Spleen (tissue), 11 donors: ENCODE measurements around the gene ARL14. TPM values are rescaled to one million over a fixed set of nuclear protein-coding genes. Genes with fewer than 3 reads are reported as not detected.
A peak's percentile ranks its signal among the peaks of the same experiment; 100 is the strongest.

Experiments
- DNase-seq: peaks from one replicate; pipeline ENCODE4 v3.0.0-alpha.2; 2020
- H3K27ac ChIP-seq, 8 donors: fragments of 200-600 bp; sonication (generic) in 7 of 8; 1 replicate in 4 of 8; 2 replicates in 4 of 8; pipeline versions ENCODE4 v1.5.0 to v1.8.0; 2016 to 2021; ENCODE audit warnings: inconsistent platforms in 4 of 8, mild to moderate bottlenecking in 4 of 8, moderate library complexity in 1 of 8
- H3K27me3 ChIP-seq, 7 donors: fragments of 200-600 bp; sonication (generic) in 6 of 7; replicated peaks in 1 of 7; 1 replicate in 4 of 7; 2 replicates in 3 of 7; pipeline versions ENCODE4 v1.5.0 to v1.8.0; 2016 to 2021; ENCODE audit warnings: inconsistent platforms in 3 of 7, mild to moderate bottlenecking in 1 of 7
- H3K36me3 ChIP-seq, 6 donors: fragments of 200-600 bp; sonication (generic) in 5 of 6; 1 replicate in 4 of 6; 2 replicates in 2 of 6; pipeline versions ENCODE4 v1.5.0 to v1.8.0; 2016 to 2021; ENCODE audit warnings: inconsistent platforms in 2 of 6
- H3K4me1 ChIP-seq, 6 donors: fragments of 200-600 bp; sonication (generic) in 5 of 6; 1 replicate in 3 of 6; 2 replicates in 3 of 6; pipeline versions ENCODE4 v1.5.0 to v1.8.0; 2016 to 2021; ENCODE audit warnings: inconsistent platforms in 3 of 6
- H3K4me3 ChIP-seq, 8 donors: fragments of 200-600 bp; sonication (generic) in 7 of 8; 1 replicate in 4 of 8; 2 replicates in 4 of 8; pipeline versions ENCODE4 v1.5.0 to v1.8.0; 2016 to 2021; ENCODE audit warnings: inconsistent platforms in 4 of 8, mild to moderate bottlenecking in 4 of 8, moderate library complexity in 2 of 8
- H3K9me3 ChIP-seq, 8 donors: fragments of 200-600 bp; sonication (generic) in 7 of 8; 1 replicate in 4 of 8; 2 replicates in 4 of 8; pipeline versions ENCODE4 v1.5.0 to v1.8.0; 2016 to 2021; ENCODE audit warnings: inconsistent platforms in 4 of 8
- CTCF ChIP-seq, 11 experiments: fragments of 200-600 bp in 7 of 11; fragments of 450-650 bp in 4 of 11; sonication (generic) in 4 of 11; IDR thresholded peaks in 8 of 11; conservative IDR thresholded peaks in 3 of 11; 1 replicate in 7 of 11; 2 replicates in 4 of 11; pipeline versions ENCODE4 v1.4.0 to v1.8.0; 2016 to 2021; ENCODE audit warnings: antibody characterized with exemption in 11 of 11, inconsistent platforms in 4 of 11, mild to moderate bottlenecking in 1 of 11
- POLR2A ChIP-seq, 3 donors: fragments of 450-650 bp; IDR thresholded peaks; one replicate each; pipeline ENCODE4 v1.5.1; 2017; ENCODE audit warnings: antibody characterized with exemption in 3 of 3, mild to moderate bottlenecking in 1 of 3
- POLR2AphosphoS5 ChIP-seq, 3 donors: sonication (generic); formaldehyde crosslinking; IDR thresholded peaks; one replicate each; pipeline ENCODE4 v1.5.1; 2017; ENCODE audit warnings: antibody characterized with exemption in 3 of 3
- WGBS, 5 donors: extraction: QIAGEN DNeasy Blood & Tissue Kit in 3 of 5; methylation state at CpG; one replicate each; pipeline versions ENCODE4 v1.1.5 to v1.1.7; 2013 to 2018; 5-methylcytosine and 5-hydroxymethylcytosine counted together
- intact Hi-C: fragments of 100-400 bp; cut with DNase I; formaldehyde crosslinking; loops from one replicate; pipeline ENCODE4 v1.15.0; 2023; ENCODE audit warnings: low total_unique reads
- polyA plus RNA-seq, 3 donors: library from polyadenylated mRNA; stranded (reverse); fragments of 200-250 nt; gene quantifications; one replicate each; pipeline ENCODE4 v1.2.1, GENCODE V29; 2013
- total RNA-seq, 7 donors: library from RNA; depleted of rRNA in 3 of 7; stranded (reverse); fragments of >200 nt in 3 of 7; fragmentation: NEBNext Ultra II Directional in 4 of 7; extraction: Animal tissue kit (Norgen Biotek cat#: 25700) in 4 of 7; gene quantifications; one replicate each; pipeline versions ENCODE4 v1.1.0 to v1.2.1, GENCODE V29; 2016 to 2021
- donor health status: healthy with polysubstance abuse.
- donor health status: DM: no; HTN: no; CAD: no; lungs with moderate emphysema.
- donor health status: DM: no; HTN: no; CAD: no.
- donor health status: Bipolar disorder and iron deficiency.
- donor health status: healthy.
- donor health status: DM: no; HTN: no; CAD: no.
- donor health status: DM: yes; HTN: yes; CAD: no.

ARL14 gene
- total and polyA plus RNA-seq, 10 donors = 0.11 to 0.39 (median 0.26) TPM; not detected in 7

GRCh38 chr3:160695915-160696327 lies 19.0 kb downstream of the ARL14 start:
- TF ChIP-seq POLR2A (IDR thresholded peaks at IDR 0.05) = no peak
- no peak for TF ChIP-seq POLR2AphosphoS5 (IDR thresholded peaks at IDR 0.05)
- no peak for TF ChIP-seq CTCF (IDR thresholded peaks at IDR 0.05 in 8 of 11, conservative IDR thresholded peaks at IDR 0.05 in 3 of 11)
- peaks cover 0 to 6% (median 2%) of the 10 kb centered on the region in 6 donors for H3K4me1 ChIP-seq
- no peaks in the 10 kb centered on the region for H3K9me3 ChIP-seq
- H3K27me3 ChIP-seq = no peaks in the 10 kb centered on the region
- 70 to 83% (median 78%) methylated on average over 2 of the region's 2 CpGs for WGBS, 5 donors
- no peaks in the 10 kb centered on the region for H3K36me3 ChIP-seq
- intact Hi-C loops = no loop called here
- no peak overlapping the region for H3K4me3 ChIP-seq
- no peak for DNase-seq
- peak overlapping the region in 3 of 8 donors; percentile 8 to 38 (median 34) for H3K27ac ChIP-seq

DNA sequence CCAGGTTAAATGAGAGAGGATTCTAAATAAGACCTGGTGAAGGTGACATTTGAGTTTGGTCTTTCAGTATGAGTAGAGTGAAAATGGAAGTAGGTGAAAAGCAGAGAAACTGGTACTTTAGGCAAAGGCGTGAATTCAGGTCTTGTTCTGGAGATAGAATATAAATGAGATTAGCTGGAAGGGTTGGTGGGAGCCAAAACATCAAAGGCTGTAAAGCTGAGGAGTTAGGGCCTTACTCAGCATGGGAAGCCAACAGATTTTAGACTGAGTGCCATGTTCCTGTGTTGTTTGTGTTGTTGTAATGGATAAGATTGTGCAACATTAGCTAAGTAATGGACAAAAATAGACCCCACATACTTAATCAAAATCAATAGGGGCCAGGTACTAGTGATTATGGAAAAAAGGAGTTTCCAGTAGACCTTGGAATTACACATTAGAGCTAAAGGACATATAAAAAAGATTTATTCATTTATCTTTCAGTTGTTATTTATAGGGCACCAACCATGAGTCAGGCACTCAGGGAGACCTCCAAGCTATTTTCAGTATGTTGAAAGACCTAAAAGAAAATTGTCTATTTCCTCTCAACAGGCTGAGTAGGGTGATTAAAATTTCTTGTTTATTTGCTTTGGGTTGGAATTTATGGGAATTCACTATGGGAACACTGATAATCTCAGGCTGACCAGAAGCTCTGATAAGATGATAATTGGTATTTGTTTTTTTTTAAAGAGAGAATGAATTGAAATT lies 20.8 kb downstream of the ARL14 start:
- H3K4me1 ChIP-seq = peaks cover 0 to 6% (median 2%) of the 10 kb centered on the region in 6 donors
- H3K27ac ChIP-seq = peak overlapping the region in 7 of 8 donors; percentile 16 to 59 (median 41)
- no peak for DNase-seq
- H3K27me3 ChIP-seq = no peaks in the 10 kb centered on the region
- H3K36me3 ChIP-seq = no peaks in the 10 kb centered on the region
- TF ChIP-seq CTCF (IDR thresholded peaks at IDR 0.05 in 8 of 11, conservative IDR thresholded peaks at IDR 0.05 in 3 of 11) (no peak), POLR2AphosphoS5 (IDR thresholded peaks at IDR 0.05) (no peak), POLR2A (IDR thresholded peaks at IDR 0.05) (no peak)
- H3K4me3 ChIP-seq = no peak overlapping the region
- 69 to 92% (median 78%) methylated on average over 1 of the region's 1 CpG for WGBS, 5 donors
- intact Hi-C loops = no loop called here
- H3K9me3 ChIP-seq = no peaks in the 10 kb centered on the region

DNA sequence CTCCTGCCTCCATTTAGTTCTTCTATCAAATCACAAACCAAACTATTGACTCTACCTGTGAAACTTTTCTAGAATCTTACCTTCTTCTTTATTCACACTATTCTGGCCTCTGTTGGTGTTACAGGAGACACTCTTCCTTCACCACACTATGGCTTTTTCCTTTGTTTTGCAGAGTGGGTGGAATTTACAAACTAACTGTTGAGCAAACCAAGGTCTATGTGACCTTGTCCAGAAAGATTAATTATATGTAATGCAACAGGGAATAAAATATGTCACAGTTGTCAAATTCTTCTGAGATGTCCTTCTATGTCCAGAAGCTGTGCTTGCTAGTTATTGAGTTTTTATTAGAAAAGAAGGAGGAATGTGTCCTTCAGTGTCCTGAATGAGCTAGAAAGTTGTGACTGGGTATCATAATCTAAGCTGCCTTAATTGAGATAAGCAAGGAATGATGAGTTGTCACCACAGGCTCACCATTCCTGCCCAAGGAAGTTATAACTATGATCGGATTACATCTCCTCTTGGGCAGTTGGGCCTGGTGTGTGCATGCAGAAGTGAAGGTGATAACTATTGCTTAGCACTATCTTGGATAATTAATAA lies 21.7 kb downstream of the ARL14 start:
- Histone ChIP-seq H3K36me3 (no peaks in the 10 kb centered on the region), H3K27ac (peak overlapping the region in 6 of 8 donors; percentile 6 to 59 (median 32)), H3K9me3 (no peaks in the 10 kb centered on the region), H3K27me3 (no peaks in the 10 kb centered on the region), H3K4me1 (peaks cover 0 to 6% (median 2%) of the 10 kb centered on the region in 6 donors), H3K4me3 (no peak overlapping the region)
- DNase-seq = no peak
- TF ChIP-seq CTCF (IDR thresholded peaks at IDR 0.05 in 8 of 11, conservative IDR thresholded peaks at IDR 0.05 in 3 of 11) (no peak), POLR2AphosphoS5 (IDR thresholded peaks at IDR 0.05) (no peak), POLR2A (IDR thresholded peaks at IDR 0.05) (no peak)
- 71 to 84% (median 81%) methylated on average over 1 of the region's 1 CpG for WGBS, 5 donors
- intact Hi-C loops = no loop called here

DNA sequence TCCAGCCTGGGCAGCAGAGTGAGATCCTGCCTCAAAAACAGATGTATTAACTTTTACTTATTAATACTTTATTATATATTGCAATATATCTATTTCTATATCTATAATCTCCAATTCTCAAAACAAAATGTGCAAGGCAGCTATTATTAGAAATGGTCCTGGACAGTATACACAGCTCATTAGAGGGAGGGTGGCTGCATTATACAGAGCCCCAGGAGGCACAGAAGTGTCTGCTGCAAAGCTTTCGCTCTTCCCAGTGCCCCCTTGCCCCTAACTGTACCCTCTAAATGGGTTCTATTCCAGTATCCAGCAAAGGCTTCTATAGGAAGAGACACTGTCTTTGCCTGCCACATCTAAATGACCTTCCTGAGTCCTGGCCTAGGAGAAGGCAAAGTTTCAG lies 24.5 kb downstream of the ARL14 start:
- no peak for DNase-seq
- no peak overlapping the region for H3K4me3 ChIP-seq
- WGBS, 5 donors = 76 to 100% (median 89%) methylated on average over 1 of the region's 1 CpG
- TF ChIP-seq CTCF (IDR thresholded peaks at IDR 0.05 in 8 of 11, conservative IDR thresholded peaks at IDR 0.05 in 3 of 11) (no peak), POLR2AphosphoS5 (IDR thresholded peaks at IDR 0.05) (no peak), POLR2A (IDR thresholded peaks at IDR 0.05) (no peak)
- H3K36me3 ChIP-seq = no peaks in the 10 kb centered on the region
- H3K27me3 ChIP-seq = no peaks in the 10 kb centered on the region
- no peak overlapping the region for H3K27ac ChIP-seq
- H3K9me3 ChIP-seq = no peaks in the 10 kb centered on the region
- peaks cover 0 to 6% (median 2%) of the 10 kb centered on the region in 6 donors for H3K4me1 ChIP-seq
- intact Hi-C loops = loop anchor here (10.0 kb wide), 1 partner anchor 723 kb away; no protein-coding TSS in a partner anchor
